ENCODE data around the gene SLC29A1.
"Not testable (repeated sequence)": the region's sequence is repeated elsewhere in the genome, so short reads cannot be mapped to it uniquely, and the experiment has no call there.

SLC29A1 gene

DNA sequence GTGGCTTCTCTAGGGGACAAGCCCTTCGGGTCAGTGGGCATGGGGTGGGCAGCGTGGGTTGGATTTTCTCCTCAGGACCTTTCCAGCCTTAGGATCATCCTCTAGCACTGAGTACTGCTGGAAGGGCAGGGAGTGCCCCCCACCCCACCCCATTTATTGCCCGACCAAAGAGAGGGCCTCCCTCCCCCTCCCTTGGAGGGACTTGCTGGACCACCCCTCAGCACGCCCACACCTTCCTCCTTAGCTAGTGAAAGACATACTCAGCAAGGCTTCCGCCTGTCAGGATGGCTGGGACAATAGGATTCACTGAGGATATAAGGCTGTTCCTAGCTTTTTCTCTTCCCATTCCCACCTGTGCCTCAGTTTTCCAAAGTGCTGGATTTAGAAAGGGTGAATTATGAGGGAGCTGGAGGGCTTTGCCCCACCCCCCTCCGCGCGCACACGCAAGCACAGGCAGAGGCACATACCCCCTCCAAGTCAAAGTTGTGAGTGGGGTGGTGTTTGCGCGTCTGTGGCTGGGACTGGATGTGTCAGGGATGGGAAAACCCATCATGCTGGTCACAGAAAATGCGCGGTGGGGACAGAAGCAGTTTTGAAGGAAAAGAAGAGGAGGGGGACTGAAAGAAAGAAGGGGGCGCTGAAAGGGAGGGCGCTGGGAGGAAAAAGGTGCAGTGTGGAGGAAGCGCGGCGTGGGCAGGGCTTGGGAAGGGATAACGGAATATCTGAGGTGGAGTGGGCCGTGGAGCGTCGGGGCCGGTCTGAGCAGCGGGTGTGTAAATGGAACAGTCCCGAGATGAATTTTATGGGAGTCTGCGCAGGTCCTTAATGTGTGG is 693 bp upstream of the SLC29A1 start:
- DNase-seq = no peak

DNA sequence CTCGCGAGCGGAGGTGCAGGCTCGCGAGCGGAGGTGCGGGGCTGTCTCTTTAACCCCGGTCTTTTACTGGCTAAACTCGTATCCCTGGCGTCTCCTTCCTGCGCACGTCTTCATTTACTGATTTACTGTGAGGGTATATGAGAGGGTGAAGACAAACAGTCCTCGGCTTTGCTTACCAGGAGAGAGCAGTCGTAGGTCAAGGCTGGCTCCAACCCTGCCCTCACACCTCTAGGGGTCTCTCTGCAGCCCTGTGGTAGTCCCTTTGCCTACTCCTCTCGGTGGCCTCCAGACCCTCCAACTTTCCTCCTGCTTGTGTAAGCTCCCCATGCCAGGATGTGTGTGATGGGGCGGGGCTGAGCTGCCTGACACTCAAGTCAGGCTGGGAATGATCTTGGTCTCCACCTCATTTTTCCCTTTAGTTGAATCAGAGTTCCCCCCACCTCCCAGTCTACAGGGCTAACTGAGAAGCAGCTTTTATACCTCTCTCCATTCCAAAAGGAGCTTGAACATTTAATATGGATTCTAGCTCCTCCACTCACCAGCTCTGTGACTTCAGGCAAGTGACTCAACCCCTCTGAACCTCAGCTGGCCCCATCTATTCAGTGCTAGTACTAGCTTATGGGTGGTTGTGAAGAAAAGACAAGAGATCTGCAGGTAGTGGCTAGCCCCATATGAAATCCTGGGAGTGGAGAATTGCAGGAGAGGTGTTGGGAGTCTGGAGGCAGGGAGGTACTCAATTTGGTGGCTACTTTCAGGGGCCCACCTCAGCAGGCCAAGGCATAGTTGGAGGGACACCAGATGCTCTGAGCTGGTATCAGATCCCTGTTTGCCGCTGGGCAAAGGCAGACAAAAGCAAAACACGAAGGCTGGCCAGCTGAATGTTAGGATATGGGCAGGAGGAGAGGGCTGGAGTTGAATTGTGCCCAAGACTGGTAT is 902 bp downstream of the SLC29A1 start:
- peak; percentile 35 for DNase-seq

DNA sequence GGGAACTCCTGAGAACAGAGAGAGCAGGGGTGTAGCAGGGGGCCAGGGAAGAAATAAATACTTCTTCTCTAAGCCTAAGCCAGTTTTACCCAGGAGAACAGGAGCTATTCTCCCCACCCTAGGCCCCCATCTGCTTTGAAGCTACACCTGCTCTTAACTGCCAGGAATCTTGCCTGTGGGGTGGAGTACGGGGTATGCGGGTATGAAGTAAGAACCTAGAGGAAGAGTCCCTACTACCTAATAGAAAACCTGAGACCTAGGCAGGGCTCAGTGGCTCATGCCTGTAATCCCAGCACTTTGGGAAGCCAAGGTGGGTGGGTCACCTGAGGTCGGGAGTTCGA is 1.5 kb downstream of the SLC29A1 start:
- DNase-seq = no peak

DNA sequence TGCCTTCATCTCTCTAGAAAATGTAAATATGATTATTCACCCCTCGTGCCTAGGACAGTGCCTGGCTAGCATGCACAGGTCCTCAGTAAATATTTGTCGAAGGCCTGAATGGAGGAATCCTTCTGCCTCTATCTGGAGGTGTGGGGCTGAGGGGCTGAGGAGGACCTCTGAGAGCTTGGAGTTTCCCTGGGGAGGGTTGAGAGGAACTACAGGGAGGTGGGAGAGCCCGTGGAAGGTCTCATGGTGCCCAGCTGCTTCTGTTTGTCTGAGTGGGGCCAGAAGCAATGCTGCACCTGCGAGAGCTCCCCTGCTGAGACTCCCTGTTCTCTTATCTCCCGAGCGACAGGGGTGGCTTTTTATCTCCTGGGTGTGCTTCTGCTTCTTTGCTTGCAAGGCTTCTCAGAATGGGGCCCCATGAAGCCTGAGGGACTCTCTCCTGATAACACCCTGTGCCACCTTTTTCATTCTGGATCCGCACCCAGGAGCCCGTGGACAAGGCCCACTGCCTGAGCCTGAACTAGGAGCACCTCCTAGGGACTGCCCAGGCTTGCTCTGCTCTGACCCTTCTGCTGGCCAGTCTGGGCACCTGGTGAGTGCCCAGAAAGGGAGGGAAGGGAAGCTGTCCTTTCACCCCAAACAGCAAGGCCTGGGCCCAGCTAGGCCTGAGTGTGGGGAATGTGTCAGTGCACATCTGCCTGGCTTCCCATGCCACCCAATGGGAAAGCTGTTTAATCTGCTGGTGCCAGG is 2.4 kb downstream of the SLC29A1 start:
- no peak for DNase-seq

DNA sequence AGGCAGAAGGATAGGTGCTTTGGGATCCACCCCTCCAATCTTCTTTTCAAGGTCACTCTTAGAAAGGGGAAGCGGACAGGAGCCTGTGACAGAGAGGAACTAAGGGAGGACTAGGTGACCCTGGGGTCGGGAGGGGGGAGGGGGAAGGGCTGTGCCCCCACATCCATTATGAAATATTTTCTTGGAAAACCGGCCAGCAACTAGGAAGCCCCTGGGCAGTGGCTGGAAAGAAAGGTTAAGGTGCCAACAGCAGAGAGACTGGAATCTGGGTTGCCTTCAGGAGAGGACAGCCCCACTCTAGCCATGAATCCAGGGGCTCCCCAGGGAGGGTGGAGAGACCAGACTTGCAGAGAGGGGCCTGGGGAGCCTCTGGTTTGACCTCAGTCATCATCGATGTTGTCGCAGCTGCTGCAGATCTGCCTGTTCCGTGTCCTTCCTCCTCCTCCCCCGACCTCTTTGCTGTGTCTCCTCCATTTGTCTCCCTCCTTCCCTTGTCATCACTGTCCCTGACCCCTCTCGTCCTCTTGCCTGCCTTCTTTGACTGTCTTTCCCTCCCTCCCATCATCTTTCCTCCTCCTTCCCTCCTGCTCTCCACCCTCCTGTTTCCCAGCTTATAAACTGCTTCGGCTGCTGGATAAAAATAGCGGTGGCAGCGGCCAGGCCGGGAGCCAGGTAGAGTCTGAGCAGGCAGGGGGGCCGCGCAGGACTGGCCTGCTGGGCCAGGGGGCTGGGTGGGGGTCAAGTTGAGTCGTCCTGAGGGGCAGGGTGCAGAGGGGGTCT is 3.2 kb downstream of the SLC29A1 start:
- DNase-seq = no peak

DNA sequence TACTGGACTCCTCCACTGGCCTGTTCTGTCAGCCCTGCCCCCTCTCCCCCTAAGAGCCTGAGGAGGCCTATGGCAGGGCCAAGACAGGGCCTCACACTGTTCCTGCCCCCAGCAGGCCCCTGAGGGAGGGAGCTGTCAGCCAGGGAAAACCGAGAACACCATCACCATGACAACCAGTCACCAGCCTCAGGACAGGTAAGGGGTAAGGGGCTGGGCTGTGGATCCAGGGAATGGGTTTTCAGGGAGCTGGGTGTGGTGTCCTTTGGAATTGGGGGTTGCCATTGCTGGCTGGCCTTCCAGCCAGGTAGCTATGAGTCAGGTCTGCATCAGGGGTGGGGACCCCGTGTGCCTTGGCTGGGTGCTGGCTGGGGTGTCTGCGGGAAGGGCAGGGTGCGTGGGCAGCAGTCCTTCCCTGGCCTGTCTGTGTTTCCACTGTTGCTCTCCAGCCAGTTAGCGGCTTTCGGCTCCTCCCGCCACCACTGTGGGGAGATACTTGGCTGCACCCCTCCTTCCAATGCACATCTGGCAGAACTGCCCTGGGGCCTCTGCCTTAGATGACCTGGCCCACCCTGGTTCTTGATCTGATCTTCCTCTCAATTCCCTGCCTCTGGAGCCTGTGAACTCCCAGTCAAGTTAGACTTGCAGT is 3.9 kb downstream of the SLC29A1 start:
- no peak for DNase-seq

DNA sequence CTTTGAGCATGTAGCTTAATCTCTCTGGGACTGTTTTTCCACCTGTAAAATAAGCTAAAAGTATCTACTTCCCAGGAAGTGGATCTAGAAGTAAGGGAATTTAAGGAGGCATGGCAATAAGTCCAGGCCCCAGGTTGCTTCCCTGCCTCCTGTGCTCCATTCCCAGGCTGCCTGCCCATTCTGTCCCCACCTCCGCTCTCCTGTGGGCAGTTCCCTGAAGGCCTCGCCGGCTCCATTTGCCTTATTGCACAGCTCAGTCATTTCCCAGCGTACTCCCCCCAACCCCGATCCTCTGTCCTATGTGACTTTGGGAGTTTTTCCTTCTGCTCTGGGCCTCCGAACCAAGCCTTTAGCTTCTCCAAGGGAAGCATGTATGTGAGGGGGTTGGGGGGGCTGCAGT is 4.6 kb downstream of the SLC29A1 start:
- no peak for DNase-seq

DNA sequence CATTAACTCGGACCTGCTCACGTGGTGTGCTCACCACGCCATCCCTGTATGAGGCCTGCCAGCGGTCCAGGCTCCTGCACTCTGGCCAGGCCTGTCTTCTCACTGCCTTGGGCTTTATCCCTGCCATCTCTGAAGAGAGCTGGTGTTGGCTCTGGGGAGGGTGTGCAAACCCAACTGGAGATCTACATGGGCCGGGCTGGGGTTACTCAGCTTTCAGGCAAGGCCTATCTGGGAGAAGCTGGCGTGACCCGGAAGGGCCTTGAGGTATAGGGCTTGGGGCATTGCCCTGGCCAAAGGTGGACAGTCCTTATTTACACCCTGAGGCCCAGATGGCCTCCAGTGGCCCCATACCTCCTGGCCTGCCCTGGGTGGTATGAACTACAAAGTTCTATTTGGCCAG is 5.0 kb downstream of the SLC29A1 start:
- no peak for DNase-seq

DNA sequence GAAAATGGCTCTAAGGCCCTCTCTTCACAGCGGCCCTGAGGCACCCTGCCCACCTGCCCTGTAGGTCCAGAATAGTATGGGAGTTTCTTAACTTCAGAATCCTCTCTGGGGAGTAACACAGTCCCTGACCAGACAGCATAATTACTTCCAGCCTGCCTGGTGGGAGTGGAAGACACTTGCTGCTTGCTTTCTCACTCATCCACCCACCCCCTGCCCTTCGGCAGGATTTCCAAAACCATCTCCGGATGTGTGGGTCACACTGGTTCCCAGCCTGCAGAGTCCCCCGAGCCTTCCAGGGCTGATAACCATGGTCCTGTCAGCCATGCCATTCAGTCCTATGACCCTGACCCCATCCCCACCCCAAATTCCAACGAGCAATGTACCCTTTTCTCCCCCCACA is 5.4 kb downstream of the SLC29A1 start:
- no peak for DNase-seq

DNA sequence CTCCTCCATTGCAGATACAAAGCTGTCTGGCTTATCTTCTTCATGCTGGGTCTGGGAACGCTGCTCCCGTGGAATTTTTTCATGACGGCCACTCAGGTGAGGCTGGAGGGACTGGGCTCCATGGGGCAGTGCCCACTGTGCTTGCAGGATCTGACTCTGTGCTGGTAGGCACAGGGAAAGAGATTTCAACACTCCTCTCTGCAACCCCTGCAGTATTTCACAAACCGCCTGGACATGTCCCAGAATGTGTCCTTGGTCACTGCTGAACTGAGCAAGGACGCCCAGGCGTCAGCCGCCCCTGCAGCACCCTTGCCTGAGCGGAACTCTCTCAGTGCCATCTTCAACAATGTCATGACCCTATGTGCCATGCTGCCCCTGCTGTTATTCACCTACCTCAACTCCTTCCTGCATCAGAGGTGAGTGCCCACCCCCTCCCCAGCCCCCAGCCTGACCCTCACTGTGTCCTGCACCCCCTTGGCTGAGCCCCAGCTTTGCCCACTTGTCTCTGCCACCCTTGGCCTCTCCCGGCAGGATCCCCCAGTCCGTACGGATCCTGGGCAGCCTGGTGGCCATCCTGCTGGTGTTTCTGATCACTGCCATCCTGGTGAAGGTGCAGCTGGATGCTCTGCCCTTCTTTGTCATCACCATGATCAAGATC is 6.1 kb downstream of the SLC29A1 start:
- DNase-seq = no peak

DNA sequence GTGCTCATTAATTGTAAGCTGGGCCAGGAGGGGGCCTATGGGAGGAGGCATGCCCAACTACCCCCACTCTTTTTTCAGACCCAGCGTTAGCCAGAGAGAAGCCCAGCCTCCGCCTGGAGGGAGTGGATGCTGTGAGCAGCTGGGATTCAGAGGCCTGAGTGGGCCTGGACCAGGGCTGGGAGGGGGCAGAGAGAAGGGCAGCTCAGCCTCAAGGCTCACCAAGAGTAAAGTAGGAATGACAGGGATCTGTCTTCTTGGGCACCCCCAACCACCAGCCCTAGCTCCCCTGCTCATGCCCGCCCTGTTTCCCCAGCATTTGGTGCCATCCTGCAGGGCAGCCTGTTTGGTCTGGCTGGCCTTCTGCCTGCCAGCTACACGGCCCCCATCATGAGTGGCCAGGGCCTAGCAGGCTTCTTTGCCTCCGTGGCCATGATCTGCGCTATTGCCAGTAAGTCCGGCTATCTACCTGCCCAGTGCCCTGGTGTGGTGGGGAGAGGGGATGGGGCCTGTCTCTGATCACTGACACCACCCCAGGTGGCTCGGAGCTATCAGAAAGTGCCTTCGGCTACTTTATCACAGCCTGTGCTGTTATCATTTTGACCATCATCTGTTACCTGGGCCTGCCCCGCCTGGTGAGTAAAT is 6.8 kb downstream of the SLC29A1 start:
- DNase-seq = no peak

DNA sequence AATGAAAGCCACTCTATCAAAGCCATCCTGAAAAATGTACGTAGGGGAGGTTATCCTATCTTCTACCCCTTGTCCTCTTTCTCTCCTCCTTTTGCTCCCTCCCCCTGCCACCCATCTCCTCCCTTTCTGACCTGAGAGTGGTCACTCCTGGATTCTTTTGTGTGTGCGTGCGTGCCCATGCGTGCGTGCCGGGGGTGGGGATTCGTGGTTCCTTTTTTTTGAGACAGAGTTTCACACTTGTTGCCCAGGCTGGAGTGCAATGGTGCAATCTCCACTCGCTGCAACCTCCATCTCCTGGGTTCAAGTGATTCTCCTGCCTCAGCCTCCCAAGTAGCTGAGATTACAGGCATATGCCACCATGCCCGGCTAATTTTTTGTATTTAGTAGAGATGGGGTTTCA is 8.0 kb downstream of the SLC29A1 start:
- not testable (repeated sequence) for DNase-seq

DNA sequence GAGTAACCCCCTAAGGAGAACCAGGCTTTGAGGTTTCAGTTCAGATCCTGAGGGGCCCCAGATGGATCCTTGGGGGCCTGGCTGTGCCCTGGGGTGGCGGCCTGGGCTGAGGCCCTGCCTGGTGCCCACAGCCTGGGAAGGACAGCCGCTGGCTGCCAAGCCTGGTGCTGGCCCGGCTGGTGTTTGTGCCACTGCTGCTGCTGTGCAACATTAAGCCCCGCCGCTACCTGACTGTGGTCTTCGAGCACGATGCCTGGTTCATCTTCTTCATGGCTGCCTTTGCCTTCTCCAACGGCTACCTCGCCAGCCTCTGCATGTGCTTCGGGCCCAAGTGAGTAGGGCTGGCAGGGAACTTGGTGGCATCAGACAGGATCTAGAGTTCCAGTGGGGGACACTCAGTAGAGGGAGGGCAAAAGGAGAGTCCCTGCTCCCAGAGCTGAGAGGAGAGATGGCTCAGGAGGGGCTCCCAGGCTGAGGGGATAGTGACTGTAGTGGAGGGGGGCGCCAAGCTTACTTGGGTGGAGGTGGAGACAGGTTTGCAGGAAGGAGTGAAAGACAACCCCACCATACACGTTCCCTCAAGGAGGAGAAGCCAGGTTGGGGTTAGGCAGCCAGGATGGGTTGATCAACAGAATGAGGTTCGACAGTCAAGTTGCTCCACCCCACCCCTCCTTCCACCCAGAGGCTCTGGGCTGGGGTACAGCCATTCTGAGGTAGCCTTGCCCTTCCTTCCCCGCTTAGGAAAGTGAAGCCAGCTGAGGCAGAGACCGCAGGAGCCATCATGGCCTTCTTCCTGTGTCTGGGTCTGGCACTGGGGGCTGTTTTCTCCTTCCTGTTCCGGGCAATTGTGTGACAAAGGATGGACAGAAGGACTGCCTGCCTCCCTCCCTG is 9.5 kb downstream of the SLC29A1 start:
- DNase-seq = no peak

DNA sequence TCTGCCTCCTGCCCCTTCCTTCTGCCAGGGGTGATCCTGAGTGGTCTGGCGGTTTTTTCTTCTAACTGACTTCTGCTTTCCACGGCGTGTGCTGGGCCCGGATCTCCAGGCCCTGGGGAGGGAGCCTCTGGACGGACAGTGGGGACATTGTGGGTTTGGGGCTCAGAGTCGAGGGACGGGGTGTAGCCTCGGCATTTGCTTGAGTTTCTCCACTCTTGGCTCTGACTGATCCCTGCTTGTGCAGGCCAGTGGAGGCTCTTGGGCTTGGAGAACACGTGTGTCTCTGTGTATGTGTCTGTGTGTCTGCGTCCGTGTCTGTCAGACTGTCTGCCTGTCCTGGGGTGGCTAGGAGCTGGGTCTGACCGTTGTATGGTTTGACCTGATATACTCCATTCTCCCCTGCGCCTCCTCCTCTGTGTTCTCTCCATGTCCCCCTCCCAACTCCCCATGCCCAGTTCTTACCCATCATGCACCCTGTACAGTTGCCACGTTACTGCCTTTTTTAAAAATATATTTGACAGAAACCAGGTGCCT is 10.2 kb downstream of the SLC29A1 start:
- no peak for DNase-seq

DNA sequence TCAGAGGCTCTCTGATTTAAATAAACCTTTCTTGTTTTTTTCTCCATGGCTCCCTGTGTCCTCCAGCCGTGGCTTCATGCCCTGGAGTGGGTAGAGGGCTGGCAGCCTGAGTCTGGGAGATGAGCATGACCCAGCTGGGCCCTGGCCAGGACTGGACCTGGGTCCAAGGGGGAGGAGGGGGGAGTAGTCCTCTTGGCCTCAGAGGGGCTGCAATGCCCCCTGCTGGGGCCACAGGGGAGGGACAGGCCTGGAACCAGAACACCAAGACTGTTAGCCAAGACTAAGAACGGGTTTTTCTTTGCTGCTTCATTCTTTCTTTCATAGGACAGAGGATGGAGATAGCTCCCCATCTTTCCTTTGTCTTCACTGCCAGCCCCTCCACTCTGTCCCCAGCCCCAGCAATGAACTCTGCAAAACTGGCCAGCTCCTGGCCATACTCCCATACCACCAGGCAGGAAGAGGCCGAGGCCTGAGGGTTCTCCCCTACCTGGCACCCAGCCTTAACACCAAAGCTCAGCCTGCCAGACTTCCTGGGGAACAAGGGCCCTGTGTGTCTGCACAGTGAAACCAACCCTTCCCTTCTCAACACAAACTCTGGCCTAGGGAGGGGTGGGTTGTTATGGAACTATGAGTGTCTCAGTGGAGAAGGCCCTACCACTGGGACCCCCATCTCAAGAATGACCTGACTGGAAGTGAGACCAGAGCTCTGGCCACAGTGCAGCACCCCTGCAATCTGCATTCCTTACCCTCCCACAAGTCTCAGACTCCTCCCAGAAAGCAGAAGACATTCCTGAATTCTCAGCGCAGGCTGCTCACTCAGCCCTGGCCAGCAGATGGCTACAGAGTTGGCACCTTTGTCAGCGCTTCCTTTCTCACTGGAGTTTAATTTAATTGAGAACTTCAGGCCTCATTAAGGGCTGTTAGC is 11.0 kb downstream of the SLC29A1 start:
- peak; percentile 83 for DNase-seq

DNA sequence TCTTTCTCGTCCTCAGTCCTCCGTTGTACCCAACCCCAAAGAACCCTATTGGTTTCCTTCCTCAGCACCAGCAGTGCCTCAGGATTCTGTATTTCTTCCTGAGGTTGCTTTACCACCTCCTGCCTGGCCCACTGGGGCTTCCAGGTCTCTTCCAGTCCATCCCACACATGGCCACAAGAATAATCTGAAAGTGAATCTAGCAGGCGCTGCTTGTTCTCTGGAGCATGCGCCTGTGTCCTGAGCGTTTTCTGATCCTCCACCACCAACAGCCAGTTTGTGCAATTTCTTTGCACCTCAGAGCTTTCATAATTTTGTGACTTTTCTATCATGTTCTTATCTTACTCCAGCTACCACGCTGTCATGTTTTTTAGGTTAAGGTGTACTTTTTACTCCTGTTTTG is 11.9 kb downstream of the SLC29A1 start:
- no peak for DNase-seq

DNA sequence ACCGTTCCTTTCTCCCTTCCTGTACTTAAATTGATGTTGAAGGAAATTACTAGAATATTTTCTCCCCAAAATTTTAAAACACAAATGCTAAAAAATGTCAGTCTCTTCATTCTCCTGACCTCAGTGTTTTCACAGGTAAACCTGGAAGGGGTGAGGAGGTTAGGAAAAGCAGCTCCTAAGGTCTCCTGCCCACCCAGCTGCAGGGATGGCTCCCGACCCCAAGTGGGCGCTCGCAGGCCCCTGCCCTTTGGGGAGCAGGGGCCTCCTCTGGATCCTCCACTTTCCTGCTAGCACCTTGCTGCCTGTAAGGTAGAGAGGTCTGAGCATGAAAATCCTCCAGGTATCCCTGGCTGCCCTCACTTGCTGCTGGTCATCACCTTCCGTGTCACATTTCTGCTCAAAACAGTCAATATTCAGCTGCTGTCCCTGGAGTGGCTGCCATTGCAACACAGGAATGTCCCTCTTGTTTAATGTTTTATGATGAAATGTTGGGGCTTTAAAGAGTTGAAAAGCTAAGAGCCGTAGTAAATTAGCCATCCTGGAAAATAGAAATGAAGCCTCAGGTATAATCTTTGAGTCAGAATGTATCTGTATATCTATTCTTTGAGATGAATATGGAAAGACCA is 12.6 kb downstream of the SLC29A1 start:
- DNase-seq = no peak
